Fibroblast of pulmonary artery (primary cell): Measurements from ENCODE around the gene CD2.

Source experiments
- DNase-seq: peaks from one replicate; pipeline ENCODE4 v3.0.0-alpha.2; 2010; ENCODE audit warnings: low read depth
- H3K4me3 ChIP-seq: replicated peaks from 2 replicates; pipeline ENCODE4 v1.5.1; 2011; ENCODE audit warnings: low read depth, mild to moderate bottlenecking, control low read depth, low read length, moderate library complexity
- TF ChIP-seq, protein P1 (sequence below): IDR thresholded peaks from 2 replicates; pipeline ENCODE4 v1.5.1; 2011; ENCODE audit warnings: mild to moderate bottlenecking, control low read depth, low read length, inconsistent platforms; ENCODE audit errors: missing control alignments

Gene CD2, protein sequence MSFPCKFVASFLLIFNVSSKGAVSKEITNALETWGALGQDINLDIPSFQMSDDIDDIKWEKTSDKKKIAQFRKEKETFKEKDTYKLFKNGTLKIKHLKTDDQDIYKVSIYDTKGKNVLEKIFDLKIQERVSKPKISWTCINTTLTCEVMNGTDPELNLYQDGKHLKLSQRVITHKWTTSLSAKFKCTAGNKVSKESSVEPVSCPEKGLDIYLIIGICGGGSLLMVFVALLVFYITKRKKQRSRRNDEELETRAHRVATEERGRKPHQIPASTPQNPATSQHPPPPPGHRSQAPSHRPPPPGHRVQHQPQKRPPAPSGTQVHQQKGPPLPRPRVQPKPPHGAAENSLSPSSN

DNA sequence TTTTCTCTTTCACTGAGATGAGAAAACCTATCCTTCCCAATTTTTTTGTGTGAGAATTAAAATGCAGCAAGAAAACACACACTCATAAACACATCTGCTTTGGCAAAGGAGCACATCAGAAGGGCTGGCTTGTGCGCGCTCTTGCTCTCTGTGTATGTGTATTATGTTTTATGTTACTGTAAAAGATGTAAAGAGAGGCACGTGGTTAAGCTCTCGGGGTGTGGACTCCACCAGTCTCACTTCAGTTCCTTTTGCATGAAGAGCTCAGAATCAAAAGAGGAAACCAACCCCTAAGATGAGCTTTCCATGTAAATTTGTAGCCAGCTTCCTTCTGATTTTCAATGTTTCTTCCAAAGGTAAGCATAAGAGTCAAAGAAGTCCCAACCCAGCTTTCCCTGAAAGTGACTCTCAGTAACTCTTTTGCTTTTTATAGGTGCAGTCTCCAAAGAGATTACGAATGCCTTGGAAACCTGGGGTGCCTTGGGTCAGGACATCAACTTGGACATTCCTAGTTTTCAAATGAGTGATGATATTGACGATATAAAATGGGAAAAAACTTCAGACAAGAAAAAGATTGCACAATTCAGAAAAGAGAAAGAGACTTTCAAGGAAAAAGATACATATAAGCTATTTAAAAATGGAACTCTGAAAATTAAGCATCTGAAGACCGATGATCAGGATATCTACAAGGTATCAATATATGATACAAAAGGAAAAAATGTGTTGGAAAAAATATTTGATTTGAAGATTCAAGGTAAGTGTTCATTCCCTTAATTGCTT is at the start of gene CD2:
CD2 (plus strand) TSS at position 233 of the 780 bp plus-strand sequence; CDS start at position 296, 63 bp downstream.
- H3K4me3 ChIP-seq, result no peak within 1 kb of the TSS
- DNase-seq, result no peak
- TF ChIP-seq, protein P1, sequence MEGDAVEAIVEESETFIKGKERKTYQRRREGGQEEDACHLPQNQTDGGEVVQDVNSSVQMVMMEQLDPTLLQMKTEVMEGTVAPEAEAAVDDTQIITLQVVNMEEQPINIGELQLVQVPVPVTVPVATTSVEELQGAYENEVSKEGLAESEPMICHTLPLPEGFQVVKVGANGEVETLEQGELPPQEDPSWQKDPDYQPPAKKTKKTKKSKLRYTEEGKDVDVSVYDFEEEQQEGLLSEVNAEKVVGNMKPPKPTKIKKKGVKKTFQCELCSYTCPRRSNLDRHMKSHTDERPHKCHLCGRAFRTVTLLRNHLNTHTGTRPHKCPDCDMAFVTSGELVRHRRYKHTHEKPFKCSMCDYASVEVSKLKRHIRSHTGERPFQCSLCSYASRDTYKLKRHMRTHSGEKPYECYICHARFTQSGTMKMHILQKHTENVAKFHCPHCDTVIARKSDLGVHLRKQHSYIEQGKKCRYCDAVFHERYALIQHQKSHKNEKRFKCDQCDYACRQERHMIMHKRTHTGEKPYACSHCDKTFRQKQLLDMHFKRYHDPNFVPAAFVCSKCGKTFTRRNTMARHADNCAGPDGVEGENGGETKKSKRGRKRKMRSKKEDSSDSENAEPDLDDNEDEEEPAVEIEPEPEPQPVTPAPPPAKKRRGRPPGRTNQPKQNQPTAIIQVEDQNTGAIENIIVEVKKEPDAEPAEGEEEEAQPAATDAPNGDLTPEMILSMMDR, result no peak

DNA sequence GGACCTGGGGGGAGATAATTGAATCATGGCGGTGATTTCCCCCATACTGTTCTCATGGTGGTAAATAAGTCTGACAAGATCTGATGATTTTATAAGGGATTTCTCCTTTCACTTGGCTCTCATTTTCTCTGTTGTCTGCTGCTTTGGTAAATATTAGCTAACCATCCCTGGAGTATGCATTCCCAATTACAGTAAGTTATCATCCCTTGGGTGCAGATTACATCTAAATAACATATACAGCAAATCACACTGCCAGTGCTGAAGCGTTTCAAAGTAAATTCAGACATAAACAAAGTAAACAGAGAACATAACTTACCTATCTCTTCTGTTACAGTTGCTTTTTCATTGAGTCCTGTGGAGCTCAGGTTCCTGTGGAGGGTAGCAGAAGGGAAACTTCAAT is 48.1 kb upstream of the CD2 start:
- no peak for DNase-seq
- TF ChIP-seq, protein P1, result no peak
- no peak overlapping the region for H3K4me3 ChIP-seq

DNA sequence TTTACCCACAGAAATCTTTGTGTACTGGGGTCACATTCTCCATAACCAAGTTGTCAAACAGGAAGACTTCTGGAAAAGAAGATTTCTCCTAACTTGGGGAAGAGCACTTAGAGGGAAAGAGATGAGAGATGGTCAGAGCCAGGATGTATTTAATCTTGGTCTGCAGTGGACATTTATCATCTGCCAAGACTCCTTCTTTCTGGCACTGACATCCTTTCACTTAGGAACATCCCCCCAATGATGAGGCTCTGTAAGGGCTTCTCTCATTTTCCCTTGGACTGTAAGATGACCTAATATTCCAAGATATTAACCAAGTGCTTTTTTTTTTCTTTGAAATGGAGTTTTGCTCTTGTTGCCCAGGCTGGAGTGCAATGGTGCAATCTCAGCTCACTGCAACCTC is 47.4 kb upstream of the CD2 start:
- no peak for DNase-seq
- no peak overlapping the region for H3K4me3 ChIP-seq
- TF ChIP-seq, protein P1, result no peak

DNA sequence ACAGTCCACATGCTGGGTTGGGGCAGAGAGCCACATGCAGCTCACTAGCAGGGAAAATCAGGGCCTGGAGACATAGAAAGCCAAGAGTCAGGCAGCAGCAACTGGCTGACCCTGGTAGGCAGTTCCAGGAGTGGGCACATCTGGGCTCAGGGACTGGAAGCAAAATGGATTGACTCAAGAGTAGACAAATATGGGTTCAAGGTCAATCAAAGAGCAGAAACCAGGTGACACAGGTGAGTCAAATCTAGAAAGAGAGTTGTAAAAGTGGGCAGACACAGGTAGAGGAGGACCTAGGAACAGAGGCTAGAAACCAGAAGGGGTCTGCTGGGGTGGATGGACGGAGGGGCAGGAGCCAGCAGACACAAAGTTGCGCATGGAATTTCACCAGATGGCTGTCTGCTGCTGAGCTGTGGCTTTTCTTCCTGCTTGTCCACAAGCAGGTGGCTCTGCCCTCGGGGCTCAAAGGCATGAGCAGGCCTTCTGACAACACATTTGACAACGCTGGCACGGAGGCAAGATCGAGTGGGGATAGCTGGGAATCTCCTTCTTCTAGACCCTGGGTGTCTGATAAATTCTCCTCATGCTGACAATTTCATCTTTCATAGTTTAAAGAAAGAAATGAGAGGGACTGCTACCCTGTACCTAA is 45.9 kb upstream of the CD2 start:
- H3K4me3 ChIP-seq, result no peak overlapping the region
- no peak for DNase-seq
- TF ChIP-seq, protein P1, result no peak

DNA sequence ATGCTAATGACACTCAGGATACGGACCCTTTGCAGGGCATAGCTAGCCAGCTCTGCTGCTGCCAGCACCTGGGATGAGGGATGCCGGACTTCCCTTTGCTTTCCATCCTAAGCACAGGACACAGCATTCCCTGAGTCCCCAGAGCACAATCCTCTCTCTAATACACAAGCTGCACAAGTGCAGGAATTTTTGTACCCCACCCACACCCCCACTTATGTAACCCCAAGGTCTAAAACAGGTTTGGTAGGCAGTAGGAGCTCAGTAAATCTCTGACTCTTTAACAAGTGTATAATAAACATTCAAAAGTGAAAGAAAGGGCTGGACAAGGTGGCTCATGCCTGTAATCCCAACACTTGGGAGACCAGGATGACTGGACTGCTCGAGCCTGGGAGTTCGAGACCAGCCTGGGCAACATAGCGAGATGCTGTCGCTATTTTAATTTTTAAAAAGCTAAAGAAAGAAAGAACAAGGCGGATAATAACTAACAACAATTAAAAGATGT is 44.5 kb upstream of the CD2 start:
- H3K4me3 ChIP-seq, result no peak overlapping the region
- DNase-seq, result no peak
- TF ChIP-seq, protein P1, result no peak

DNA sequence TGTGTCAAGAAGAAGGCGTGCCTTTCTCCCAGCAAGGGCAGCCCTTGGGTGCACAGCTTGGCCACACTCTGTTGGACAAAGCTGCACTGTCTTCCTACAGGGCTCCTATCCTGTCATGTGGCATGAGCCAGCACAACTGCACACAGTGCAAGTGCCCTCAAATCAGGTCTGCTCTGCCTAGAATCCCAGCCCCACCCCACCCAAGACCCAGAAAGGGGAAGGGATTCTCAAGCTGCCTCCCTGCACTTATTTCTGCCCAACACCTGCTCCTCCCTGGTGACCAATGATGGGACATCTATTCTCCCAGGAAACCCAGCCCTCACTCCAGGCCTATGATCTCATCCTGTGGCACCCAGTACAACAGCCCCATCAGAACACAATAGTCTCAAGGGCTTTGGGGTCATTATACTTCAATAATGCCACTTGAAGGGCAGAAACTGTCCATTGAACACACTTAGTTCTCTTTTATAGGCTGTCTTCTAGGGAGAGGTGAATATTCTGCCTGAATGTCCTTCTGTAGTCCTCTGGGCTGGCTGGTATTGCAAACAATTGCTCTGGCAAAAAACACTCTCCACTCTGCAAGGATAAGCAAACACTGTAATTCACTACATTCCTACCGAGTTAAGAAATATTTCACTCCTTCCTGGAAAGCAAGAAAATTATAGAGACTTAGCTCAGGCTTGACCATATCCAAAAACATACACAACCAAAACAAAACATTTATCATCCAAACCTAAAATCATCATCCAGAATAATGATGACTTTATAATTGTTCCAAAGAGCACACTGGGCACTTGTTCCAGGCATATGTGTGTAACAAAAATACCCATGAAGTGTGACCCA is 43.6 kb upstream of the CD2 start:
- TF ChIP-seq, protein P1, result no peak
- H3K4me3 ChIP-seq, result no peak overlapping the region
- DNase-seq, result no peak
